Mesenchymal stem cell (in vitro differentiated cells and primary cell): Measurements from ENCODE around the gene PICK1.

Source experiments
- DNase-seq: peaks from one replicate; pipeline ENCODE4 v3.0.0-alpha.2; 2013
- H2AFZ ChIP-seq: one replicate; pipeline ENCODE4 v1.6.1; 2013; ENCODE audit warnings: low read depth, mild to moderate bottlenecking, control low read depth, inconsistent platforms, low read length, moderate library complexity
- H2AK5ac ChIP-seq: 2 replicates; pipeline ENCODE4 v1.6.1; 2013; ENCODE audit warnings: low read length, moderate library complexity, mild to moderate bottlenecking, inconsistent platforms; ENCODE audit not compliant: severe bottlenecking
- H2BK120ac ChIP-seq: one replicate; pipeline ENCODE4 v1.6.1; 2013; ENCODE audit warnings: low read depth, mild to moderate bottlenecking, inconsistent platforms, low read length, moderate library complexity
- H2BK12ac ChIP-seq, 2 experiments: one replicate each; pipeline ENCODE4 v1.6.1; 2013; ENCODE audit warnings: inconsistent platforms in 2 of 2, low read length in 2 of 2, mild to moderate bottlenecking in 2 of 2, moderate library complexity in 2 of 2, control low read depth in 1 of 2
- H2BK15ac ChIP-seq: one replicate; pipeline ENCODE4 v1.6.1; 2013; ENCODE audit warnings: mild to moderate bottlenecking, low read depth, inconsistent platforms; ENCODE audit not compliant: poor library complexity, severe bottlenecking
- H2BK5ac ChIP-seq: 2 replicates; pipeline ENCODE4 v1.6.1; 2013; ENCODE audit warnings: low read depth, mild to moderate bottlenecking, low read length, control low read depth, inconsistent platforms; ENCODE audit not compliant: poor library complexity, severe bottlenecking
- H3K14ac ChIP-seq, 2 experiments: one replicate each; pipeline ENCODE4 v1.6.1; 2013; ENCODE audit warnings: inconsistent platforms in 2 of 2, low read length in 2 of 2, control low read depth in 1 of 2, mild to moderate bottlenecking in 1 of 2, moderate library complexity in 1 of 2
- H3K18ac ChIP-seq, 2 experiments: one replicate each; pipeline ENCODE4 v1.6.1; 2013; ENCODE audit warnings: inconsistent platforms in 2 of 2, low read length in 2 of 2, control low read depth in 1 of 2, low read depth in 1 of 2, mild to moderate bottlenecking in 1 of 2
- H3K23ac ChIP-seq, 2 experiments: one replicate each; pipeline ENCODE4 v1.6.1; 2013; ENCODE audit warnings: inconsistent platforms in 2 of 2, low read length in 2 of 2, mild to moderate bottlenecking in 2 of 2, moderate library complexity in 2 of 2, control low read depth in 1 of 2
- H3K27ac ChIP-seq: 2 replicates; pipeline ENCODE4 v1.5.1; 2013; ENCODE audit warnings: mild to moderate bottlenecking, moderate library complexity, low read length, control low read depth, inconsistent platforms; ENCODE audit not compliant: poor library complexity, severe bottlenecking
- H3K27me3 ChIP-seq, 2 experiments: 2 replicates each; pipeline versions ENCODE4 v1.6.1 to v1.7.0; 2013; ENCODE audit warnings: low read length in 2 of 2, mild to moderate bottlenecking in 2 of 2, moderate library complexity in 2 of 2, control low read depth in 1 of 2, inconsistent platforms in 1 of 2; ENCODE audit not compliant: control insufficient read depth in 1 of 2, insufficient read depth in 1 of 2
- H3K36me3 ChIP-seq, 2 experiments: 2 replicates each; pipeline versions ENCODE4 v1.6.1 to v1.7.0; 2013; ENCODE audit warnings: low read length in 2 of 2, control low read depth in 1 of 2, inconsistent platforms in 1 of 2, low read depth in 1 of 2, mild to moderate bottlenecking in 1 of 2; ENCODE audit not compliant: insufficient read depth in 2 of 2, control insufficient read depth in 1 of 2
- H3K4ac ChIP-seq, 2 experiments: one replicate each; pipeline ENCODE4 v1.6.1; 2013; ENCODE audit warnings: inconsistent platforms in 2 of 2, low read length in 2 of 2, mild to moderate bottlenecking in 2 of 2, moderate library complexity in 2 of 2, control low read depth in 1 of 2, low read depth in 1 of 2
- H3K4me1 ChIP-seq: 2 replicates; pipeline ENCODE4 v1.6.1; 2013; ENCODE audit warnings: low read depth, low read length, control low read depth; ENCODE audit not compliant: control insufficient read depth, insufficient read depth
- H3K4me2 ChIP-seq: 2 replicates; pipeline ENCODE4 v1.6.1; 2013; ENCODE audit warnings: low read length, mild to moderate bottlenecking, inconsistent platforms; ENCODE audit not compliant: poor library complexity, severe bottlenecking
- H3K4me3 ChIP-seq, 2 experiments: 2 replicates each; pipeline versions ENCODE4 v1.5.1 to v1.7.0; 2013; ENCODE audit warnings: low read length in 2 of 2, mild to moderate bottlenecking in 2 of 2, control low read depth in 1 of 2, low read depth in 1 of 2; ENCODE audit not compliant: insufficient read depth in 1 of 2
- H3K79me1 ChIP-seq: replicated peaks from 2 replicates; pipeline ENCODE4 v1.6.1; 2013; ENCODE audit warnings: mild to moderate bottlenecking, control low read depth, low read length, inconsistent platforms; ENCODE audit not compliant: poor library complexity, severe bottlenecking
- H3K9ac ChIP-seq: 2 replicates; pipeline ENCODE4 v1.7.0; 2013; ENCODE audit warnings: mild to moderate bottlenecking, low read length, moderate library complexity
- H3K9me3 ChIP-seq: 2 replicates; pipeline ENCODE4 v1.7.0; 2013; ENCODE audit warnings: mild to moderate bottlenecking, low read length; ENCODE audit not compliant: control insufficient read depth
- H4K8ac ChIP-seq: one replicate; pipeline ENCODE4 v1.6.1; 2013; ENCODE audit warnings: inconsistent platforms, mild to moderate bottlenecking, low read length, moderate library complexity
- H4K91ac ChIP-seq: one replicate; pipeline ENCODE4 v1.6.1; 2013; ENCODE audit warnings: mild to moderate bottlenecking, low read length, inconsistent platforms
- WGBS: methylation state at CpG from one replicate; pipeline ENCODE4 v1.1.7; 2013; ENCODE audit warnings: mixed read lengths; 5-methylcytosine and 5-hydroxymethylcytosine counted together

The PICK1 gene

GRCh38 chr22:38086001-38086845, 29.0 kb downstream of the PICK1 start:
- peaks cover 24 to 26% of the 10 kb centered on the region in 2 experiments for H3K27me3 ChIP-seq
- no peak overlapping the region for H3K9ac ChIP-seq
- no peak overlapping the region for H3K4ac ChIP-seq
- H3K27ac ChIP-seq: no peak overlapping the region
- DNase-seq: no peak
- H3K23ac ChIP-seq: peak overlapping the region in 1 of 2 experiments; percentile 9
- WGBS: 90% methylated on average over 23 of the region's 25 CpGs
- no peak overlapping the region for H3K4me2 ChIP-seq
- no peak overlapping the region for H3K14ac ChIP-seq
- H2AK5ac ChIP-seq: no peak overlapping the region
- no peak overlapping the region for H2AFZ ChIP-seq
- peaks cover 4 to 8% of the 10 kb centered on the region in 2 experiments for H3K36me3 ChIP-seq
- peak overlapping the region in 1 of 2 experiments; percentile 43 for H2BK12ac ChIP-seq
- no peak overlapping the region for H4K91ac ChIP-seq
- H3K4me1 ChIP-seq: peaks cover 19% of the 10 kb centered on the region
- H3K18ac ChIP-seq: no peak overlapping the region
- no peak overlapping the region for H2BK15ac ChIP-seq
- no peak overlapping the region for H4K8ac ChIP-seq
- no peaks in the 10 kb centered on the region for H3K9me3 ChIP-seq
- H3K79me1 ChIP-seq: no peaks in the 10 kb centered on the region
- H2BK5ac ChIP-seq: no peak overlapping the region
- no peak overlapping the region for H3K4me3 ChIP-seq
- no peak overlapping the region for H2BK120ac ChIP-seq

- Histone ChIP-seq H3K27ac (no peak overlapping the region), H3K36me3 (peaks cover 4 to 8% of the 10 kb centered on the region in 2 experiments), H3K4ac (no peak overlapping the region), H4K8ac (no peak overlapping the region), H2AK5ac (no peak overlapping the region), H2AFZ (no peak overlapping the region), H3K4me1 (peaks cover 12% of the 10 kb centered on the region), H3K4me3 (no peak overlapping the region), H3K79me1 (no peaks in the 10 kb centered on the region), H3K9me3 (no peaks in the 10 kb centered on the region), H4K91ac (no peak overlapping the region), H2BK15ac (no peak overlapping the region), H3K4me2 (no peak overlapping the region), H3K9ac (no peak overlapping the region), H3K14ac (no peak overlapping the region), H3K18ac (no peak overlapping the region), H3K23ac (no peak overlapping the region), H2BK120ac (no peak overlapping the region), H2BK5ac (no peak overlapping the region), H3K27me3 (peaks cover 18 to 22% of the 10 kb centered on the region in 2 experiments), H2BK12ac (no peak overlapping the region)
- 90% methylated on average over 13 of the region's 13 CpGs for WGBS
- no peak for DNase-seq
These were observed 29.7 kb downstream of the PICK1 start for GRCh38 chr22:38086942-38087341.

GRCh38 chr22:38087855-38088254, 30.7 kb downstream of the PICK1 start:
- H3K4ac ChIP-seq: no peak overlapping the region
- H3K4me1 ChIP-seq: peaks cover 10% of the 10 kb centered on the region
- no peak for DNase-seq
- H2AK5ac ChIP-seq: no peak overlapping the region
- H4K8ac ChIP-seq: no peak overlapping the region
- H3K79me1 ChIP-seq: no peaks in the 10 kb centered on the region
- H2AFZ ChIP-seq: no peak overlapping the region
- no peak overlapping the region for H3K18ac ChIP-seq
- H4K91ac ChIP-seq: no peak overlapping the region
- no peak overlapping the region for H2BK120ac ChIP-seq
- no peak overlapping the region for H3K4me3 ChIP-seq
- no peak overlapping the region for H2BK12ac ChIP-seq
- no peak overlapping the region for H3K14ac ChIP-seq
- no peak overlapping the region for H2BK15ac ChIP-seq
- peaks cover 4 to 8% of the 10 kb centered on the region in 2 experiments for H3K36me3 ChIP-seq
- no peak overlapping the region for H3K27ac ChIP-seq
- WGBS: 93% methylated on average over 11 of the region's 12 CpGs
- peaks cover 10 to 16% of the 10 kb centered on the region in 2 experiments for H3K27me3 ChIP-seq
- H3K9me3 ChIP-seq: no peaks in the 10 kb centered on the region
- no peak overlapping the region for H2BK5ac ChIP-seq
- H3K9ac ChIP-seq: no peak overlapping the region
- no peak overlapping the region for H3K4me2 ChIP-seq
- no peak overlapping the region for H3K23ac ChIP-seq

- Histone ChIP-seq H3K4me2 (peak overlapping the region; percentile 50), H3K4ac (no peak overlapping the region), H3K9ac (peak overlapping the region; percentile 54)
These were observed 31.6 kb downstream of the PICK1 start for GRCh38 chr22:38088629-38089473.

More at GRCh38 chr22:38088629-38089473, 31.6 kb downstream of the PICK1 start:
- Histone ChIP-seq H2AK5ac (no peak overlapping the region), H2BK15ac (no peak overlapping the region), H3K9me3 (no peaks in the 10 kb centered on the region), H3K27me3 (peaks cover 4 to 10% of the 10 kb centered on the region in 2 experiments), H2BK5ac (no peak overlapping the region), H3K18ac (peak overlapping the region in 1 of 2 experiments; percentile 40), H2BK120ac (no peak overlapping the region), H4K91ac (no peak overlapping the region), H2AFZ (no peak overlapping the region), H2BK12ac (no peak overlapping the region), H3K4me1 (peaks cover 10% of the 10 kb centered on the region), H3K23ac (peak overlapping the region in 1 of 2 experiments; percentile 79), H4K8ac (peak overlapping the region; percentile 13), H3K36me3 (peaks cover 4 to 8% of the 10 kb centered on the region in 2 experiments), H3K79me1 (no peaks in the 10 kb centered on the region), H3K4me3 (peak overlapping the region in 1 of 2 experiments; percentile 70), H3K27ac (no peak overlapping the region), H3K14ac (peak overlapping the region in 1 of 2 experiments; percentile 72)
- DNase-seq: no peak
- WGBS: 27% methylated on average over 44 of the region's 85 CpGs
